Adrenal gland (tissue), 5 donors: ENCODE results near the gene LSAMP.

Experiments used
- CTCF ChIP-seq, 6 experiments: fragments of 450-650 bp in 4 of 6; fragments of 200-600 bp in 2 of 6; sonication (generic) in 1 of 6; IDR thresholded peaks; 1 replicate in 5 of 6; 2 replicates in 1 of 6; pipeline versions ENCODE4 v1.5.1 to v1.8.0; 2016 to 2021; ENCODE audit warnings: antibody characterized with exemption in 6 of 6, mild to moderate bottlenecking in 2 of 6, moderate library complexity in 1 of 6
- POLR2A ChIP-seq, 2 donors: fragments of 450-650 bp; IDR thresholded peaks; one replicate each; pipeline ENCODE4 v1.6.1; 2017; ENCODE audit warnings: antibody characterized with exemption in 2 of 2, mild to moderate bottlenecking in 2 of 2, moderate library complexity in 1 of 2
- donor health status: DM: no; HTN: no; CAD: no.

- no peak for TF ChIP-seq POLR2A (IDR thresholded peaks at IDR 0.05)
- TF ChIP-seq CTCF (IDR thresholded peaks at IDR 0.05): no peak
Observed at GRCh38 chr3:116097226-116097625, 348.1 kb downstream of the LSAMP start.
